ENCODE data around the gene SMIM3.
"Not testable (repeated sequence)": the region's sequence is repeated elsewhere in the genome, so short reads cannot be mapped to it uniquely, and the experiment has no call there.

Gene SMIM3

GRCh38 chr5:150779397-150780186, 1.0 kb downstream of the SMIM3 start:
- FAIRE-seq (no peak), DNase-seq (ENCODE audit: insufficient read length, low spot score) (no peak)
- no peak for TF ChIP-seq POLR2A (IDR thresholded peaks at IDR 0.05; ENCODE audit: low read depth, low read length)

- FAIRE-seq: no peak
- DNase-seq (ENCODE audit: insufficient read length, low spot score): no peak
- no peak for TF ChIP-seq POLR2A (IDR thresholded peaks at IDR 0.05; ENCODE audit: low read depth, low read length)
Measured at GRCh38 chr5:150780187-150780692, 1.7 kb downstream of the SMIM3 start.

- DNase-seq (ENCODE audit: insufficient read length, low spot score) (no peak), FAIRE-seq (no peak)
- TF ChIP-seq POLR2A (IDR thresholded peaks at IDR 0.05; ENCODE audit: low read depth, low read length): no peak
Measured at GRCh38 chr5:150780816-150781221, 2.3 kb downstream of the SMIM3 start.

- peak; percentile 16; the same call in 1 of the 2 replicates for TF ChIP-seq POLR2A (IDR thresholded peaks at IDR 0.05; ENCODE audit: low read depth, low read length)
- FAIRE-seq (peak; percentile 68), DNase-seq (ENCODE audit: insufficient read length, low spot score) (peak; percentile 36)
Measured at GRCh38 chr5:150781706-150782614, 3.4 kb downstream of the SMIM3 start.

GRCh38 chr5:150782850-150783249, 4.3 kb downstream of the SMIM3 start:
- FAIRE-seq (no peak), DNase-seq (ENCODE audit: insufficient read length, low spot score) (no peak)
- TF ChIP-seq POLR2A (IDR thresholded peaks at IDR 0.05; ENCODE audit: low read depth, low read length): no peak

- no peak for DNase-seq (ENCODE audit: insufficient read length, low spot score)
- no peak for FAIRE-seq
- TF ChIP-seq POLR2A (IDR thresholded peaks at IDR 0.05; ENCODE audit: low read depth, low read length): no peak
Measured at GRCh38 chr5:150783422-150783928, 4.9 kb downstream of the SMIM3 start.

GRCh38 chr5:150785950-150786349, 7.4 kb downstream of the SMIM3 start:
- FAIRE-seq (no peak), DNase-seq (ENCODE audit: insufficient read length, low spot score) (no peak)
- TF ChIP-seq POLR2A (IDR thresholded peaks at IDR 0.05; ENCODE audit: low read depth, low read length): no peak

- no peak for FAIRE-seq
- TF ChIP-seq POLR2A (IDR thresholded peaks at IDR 0.05; ENCODE audit: low read depth, low read length): no peak
- DNase-seq (ENCODE audit: insufficient read length, low spot score): no peak
Measured at GRCh38 chr5:150786876-150787275, 8.3 kb downstream of the SMIM3 start.

GRCh38 chr5:150787656-150788055, 9.1 kb downstream of the SMIM3 start:
- no peak for DNase-seq (ENCODE audit: insufficient read length, low spot score)
- TF ChIP-seq POLR2A (IDR thresholded peaks at IDR 0.05; ENCODE audit: low read depth, low read length): no peak
- FAIRE-seq: no peak

GRCh38 chr5:150788977-150789376, 10.4 kb downstream of the SMIM3 start:
- DNase-seq (ENCODE audit: insufficient read length, low spot score) (no peak), FAIRE-seq (no peak)
- TF ChIP-seq POLR2A (IDR thresholded peaks at IDR 0.05; ENCODE audit: low read depth, low read length): no peak

- FAIRE-seq (no peak), DNase-seq (ENCODE audit: insufficient read length, low spot score) (no peak)
- no peak for TF ChIP-seq POLR2A (IDR thresholded peaks at IDR 0.05; ENCODE audit: low read depth, low read length)
Measured at GRCh38 chr5:150789450-150789849, 10.9 kb downstream of the SMIM3 start.

GRCh38 chr5:150789943-150790611, 11.5 kb downstream of the SMIM3 start:
- TF ChIP-seq POLR2A (IDR thresholded peaks at IDR 0.05; ENCODE audit: low read depth, low read length): peak; percentile 15; the same call in 1 of the 2 replicates
- DNase-seq (ENCODE audit: insufficient read length, low spot score) (peak; percentile 71), FAIRE-seq (peak; percentile 99)

GRCh38 chr5:150791536-150791935, 13.0 kb downstream of the SMIM3 start:
- no peak for DNase-seq (ENCODE audit: insufficient read length, low spot score)
- no peak for TF ChIP-seq POLR2A (IDR thresholded peaks at IDR 0.05; ENCODE audit: low read depth, low read length)
- FAIRE-seq: no peak

GRCh38 chr5:150793423-150793888, 14.9 kb downstream of the SMIM3 start:
- DNase-seq (ENCODE audit: insufficient read length, low spot score): not testable (repeated sequence)

More at GRCh38 chr5:150793423-150793888, 14.9 kb downstream of the SMIM3 start:
- FAIRE-seq: not testable (repeated sequence)
